HG03575 (cell line): Measurements from ENCODE around the gene NEUROD4.

ENCODE experiments used
- ATAC-seq: cut with Tn5 transposase; IDR thresholded peaks from one replicate; pipeline ENCODE4 v1.9.1; 2021; ENCODE audit not compliant: unreplicated experiment, insufficient number of reproducible peaks, low FRiP score; ENCODE audit errors: extremely low read depth

NEUROD4 gene

GRCh38 chr12:55049676-55050075 is 29.9 kb downstream of the NEUROD4 start:
- no peak for ATAC-seq

GRCh38 chr12:55051197-55051947 is 31.6 kb downstream of the NEUROD4 start:
- ATAC-seq, result no peak

DNA sequence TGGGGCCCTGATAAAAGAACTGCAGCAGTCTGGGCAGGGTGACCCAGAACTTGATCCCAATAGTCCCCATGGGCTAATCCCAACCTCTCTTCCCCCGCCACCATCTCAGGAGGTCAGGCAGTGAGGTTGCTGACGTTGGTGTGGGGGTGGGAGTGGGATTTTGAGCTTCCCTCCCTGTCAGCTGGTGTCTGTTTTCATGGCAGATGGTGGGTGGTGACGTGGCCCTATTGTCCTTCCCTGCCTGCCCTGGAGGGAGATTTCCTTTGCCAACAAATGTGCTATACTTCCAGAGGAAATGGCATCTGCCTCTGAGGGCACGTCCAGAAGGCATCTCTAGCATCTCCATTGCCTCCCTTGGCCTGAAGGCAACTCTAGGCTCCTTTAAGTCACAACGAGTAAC is 37.7 kb downstream of the NEUROD4 start:
- no peak for ATAC-seq

DNA sequence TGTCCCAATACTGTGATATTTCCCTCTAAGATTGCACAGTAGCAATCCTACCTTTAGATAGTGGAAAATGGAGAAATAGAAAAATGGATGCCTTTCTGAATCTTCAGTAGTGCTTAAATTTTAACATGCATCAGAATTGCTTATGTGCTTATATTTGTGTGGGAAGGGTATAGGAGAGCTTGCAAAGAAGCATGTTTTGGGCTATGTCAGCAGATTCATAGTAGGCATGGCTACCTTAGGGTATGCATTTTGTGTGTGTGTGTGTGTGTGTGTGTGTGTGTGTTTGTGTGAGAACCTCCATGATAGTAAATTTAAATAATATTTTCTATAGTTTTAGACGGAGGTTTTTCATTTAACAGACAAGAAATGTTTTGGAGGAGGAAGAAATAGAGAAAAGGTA is 38.3 kb downstream of the NEUROD4 start:
- no peak for ATAC-seq

DNA sequence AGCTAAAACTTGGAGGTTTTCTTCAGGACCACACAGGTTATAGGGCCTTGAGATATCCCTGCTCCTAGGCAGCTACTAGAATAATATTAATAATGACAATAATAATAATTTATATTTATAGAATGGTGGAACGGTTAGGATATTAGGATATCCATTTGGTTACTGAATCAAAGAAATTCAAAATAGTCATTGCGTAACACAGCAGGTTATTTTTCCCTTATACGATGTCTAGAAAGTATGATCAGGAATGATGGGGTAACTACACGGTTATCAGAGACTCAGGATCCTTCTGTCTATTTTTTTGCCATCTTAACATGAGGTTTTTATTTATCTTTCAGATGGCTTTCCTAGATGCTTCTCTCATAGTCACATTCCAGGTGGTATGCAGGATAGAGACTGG is 39.0 kb downstream of the NEUROD4 start:
- ATAC-seq, result no peak

- peak; percentile 97 for ATAC-seq
Observed at GRCh38 chr12:55060470-55060869, 40.7 kb downstream of the NEUROD4 start.

DNA sequence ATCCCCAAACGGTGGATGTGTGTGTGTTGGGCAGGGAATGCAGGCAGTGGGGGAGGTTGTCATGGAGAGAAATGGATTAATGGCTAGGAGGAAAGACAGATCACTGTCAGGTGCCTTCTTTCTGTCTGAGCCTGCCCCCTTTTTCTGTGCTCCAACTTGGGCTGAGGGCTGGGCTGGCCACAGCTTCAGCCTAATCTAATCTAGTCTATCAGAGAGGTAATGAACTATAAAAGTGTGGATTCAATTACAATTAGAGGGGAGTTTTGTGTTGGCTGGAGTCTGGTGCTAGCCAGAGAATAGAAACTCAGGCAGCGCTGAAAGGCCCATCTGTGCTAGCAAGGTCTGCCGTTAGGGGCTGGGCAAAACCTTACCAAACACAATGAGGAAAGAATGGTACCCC is 41.2 kb downstream of the NEUROD4 start:
- no peak for ATAC-seq

GRCh38 chr12:55063291-55063690 is 43.5 kb downstream of the NEUROD4 start:
- no peak for ATAC-seq

- no peak for ATAC-seq
Observed at GRCh38 chr12:55065535-55065934, 45.8 kb downstream of the NEUROD4 start.

DNA sequence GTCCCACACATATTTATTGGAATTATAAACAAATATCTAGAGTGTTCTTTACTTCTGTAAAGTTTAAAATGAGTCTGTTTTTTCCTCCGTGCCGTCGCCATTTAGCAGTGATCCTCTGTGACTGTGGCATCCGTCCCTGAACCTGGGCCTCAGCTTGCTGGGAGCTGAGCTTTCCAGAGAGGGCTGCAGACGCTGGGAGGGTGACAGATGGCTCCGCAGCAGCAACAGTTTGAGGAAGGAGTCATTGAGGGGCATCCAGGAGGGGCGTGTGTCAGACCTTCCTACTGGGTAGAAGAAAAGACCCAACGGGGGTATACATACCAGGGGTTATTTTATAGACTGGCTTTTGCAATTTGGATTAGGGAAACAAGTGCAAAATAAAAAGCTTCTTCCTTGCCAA is 47.9 kb downstream of the NEUROD4 start:
- ATAC-seq, result no peak

DNA sequence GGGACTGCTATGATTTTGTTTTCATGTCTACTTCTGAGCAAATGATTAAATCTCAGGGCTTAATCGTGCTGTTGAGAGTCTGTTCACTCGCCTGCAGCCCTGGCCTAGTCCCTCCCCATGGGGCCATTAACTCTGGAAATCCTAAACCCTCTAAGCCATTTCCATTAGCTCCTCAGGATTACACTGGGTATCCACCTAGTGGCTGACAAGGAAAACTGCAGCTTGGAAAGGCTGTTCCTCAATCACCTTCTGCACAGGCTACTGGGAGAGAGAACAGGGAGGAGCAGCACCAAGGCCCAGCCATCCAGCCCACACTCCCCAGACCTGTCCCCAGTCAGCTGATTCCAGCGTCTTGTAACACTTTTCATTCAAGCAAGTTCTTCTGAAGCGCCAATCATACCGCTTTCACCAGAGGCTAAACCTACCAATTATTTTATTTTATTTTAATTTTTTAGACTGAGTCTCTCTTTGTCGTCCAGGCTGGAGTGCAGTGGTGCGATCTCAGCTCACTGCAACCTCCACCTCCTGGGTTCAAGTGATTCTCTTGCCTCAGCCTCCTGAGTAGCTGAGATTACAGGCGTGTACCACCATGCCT is 48.7 kb downstream of the NEUROD4 start:
- ATAC-seq, result peak; percentile 49

GRCh38 chr12:55072083-55072482 is 52.3 kb downstream of the NEUROD4 start:
- ATAC-seq, result no peak

DNA sequence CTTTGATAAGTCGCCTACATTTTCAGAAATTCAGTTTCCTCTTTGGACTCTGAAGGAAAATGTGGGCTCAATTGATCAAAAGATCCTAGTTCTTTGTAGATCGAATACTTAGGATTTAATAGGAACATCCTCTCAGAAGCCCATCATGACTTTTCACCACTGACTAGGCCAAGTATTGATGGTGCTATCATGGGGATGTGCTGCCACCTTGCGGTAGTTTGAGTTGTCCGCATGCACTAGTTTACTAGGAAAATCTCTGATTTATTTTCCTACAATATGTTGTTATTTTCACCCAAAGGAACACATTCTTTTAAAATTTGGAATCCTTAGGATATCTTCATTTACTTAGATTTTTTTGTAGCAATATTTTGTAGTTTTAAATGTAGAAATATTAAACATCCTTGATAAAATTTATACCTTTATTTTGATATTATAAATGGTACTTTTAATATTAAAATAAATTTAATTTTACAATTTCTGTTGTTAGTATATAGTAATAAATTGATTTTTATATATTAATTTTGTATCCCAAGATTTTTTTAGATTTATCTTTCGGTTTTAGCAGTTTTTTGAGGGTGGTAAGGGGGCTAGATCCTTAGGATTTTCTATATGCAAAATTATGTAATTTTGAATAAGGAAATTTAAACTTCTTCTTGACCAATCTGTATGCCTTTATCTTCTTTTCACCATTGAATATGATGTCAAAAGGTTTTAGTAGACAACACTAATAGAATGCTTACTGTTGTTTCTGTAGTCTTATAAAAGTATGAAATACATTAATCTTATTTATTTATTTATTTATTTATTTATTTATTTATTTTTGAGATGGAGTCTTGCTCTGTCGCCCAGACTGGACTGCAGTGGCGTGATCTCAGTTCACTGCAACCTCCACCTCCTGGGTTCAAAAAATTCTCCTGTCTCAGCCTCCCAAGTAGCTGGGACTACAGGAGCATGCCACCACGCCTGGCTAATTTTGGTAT is 53.6 kb downstream of the NEUROD4 start:
- no peak for ATAC-seq

DNA sequence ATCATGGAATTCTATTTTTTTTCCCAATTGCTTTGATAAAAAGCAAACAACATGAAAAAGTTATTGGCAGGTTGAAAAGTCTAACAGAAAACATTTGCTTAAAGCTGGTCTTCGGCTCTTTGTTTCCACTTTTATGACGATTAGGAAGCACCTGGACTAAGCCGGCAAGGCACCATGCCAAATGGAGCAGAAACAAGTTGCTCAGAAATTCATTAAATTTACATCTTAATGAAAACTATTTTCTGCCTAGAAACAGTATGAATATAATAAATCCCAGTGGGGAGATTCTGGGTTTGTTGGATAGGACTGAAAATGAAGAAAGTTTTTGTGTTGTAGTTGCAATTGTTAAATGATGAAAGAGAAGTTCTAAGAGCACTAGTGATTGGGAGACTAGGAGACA is 55.0 kb downstream of the NEUROD4 start:
- ATAC-seq, result no peak
